Measurements from ENCODE around the gene GOLGA3. TPM values are rescaled to one million over a fixed set of nuclear protein-coding genes. Genes with fewer than 3 reads are reported as not detected.
"Not testable (repeated sequence)": the region's sequence is repeated elsewhere in the genome, so short reads cannot be mapped to it uniquely, and the experiment has no call there.

The GOLGA3 gene
- polyA plus RNA-seq, 12 donors, result 29.6 to 59.2 (median 43.8) TPM; not detected in 1

DNA sequence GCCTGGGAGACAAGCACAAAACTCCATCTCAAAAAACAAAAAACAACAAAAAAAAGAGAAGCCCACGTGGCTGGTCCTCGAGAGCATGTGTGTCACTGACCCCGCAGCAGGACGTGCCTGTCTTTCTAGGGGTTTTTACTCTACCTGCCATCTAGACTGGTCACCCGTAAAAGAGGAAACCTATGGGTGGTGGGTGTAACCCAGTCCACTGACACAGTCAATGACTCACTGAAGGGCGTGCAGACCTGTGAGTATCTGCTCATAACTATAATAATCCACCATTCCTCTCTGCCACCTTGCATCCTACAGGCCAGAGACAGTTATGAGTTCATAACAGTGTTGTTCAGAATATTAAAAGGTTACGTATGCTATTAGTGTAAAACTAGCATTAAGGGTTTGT lies 4.6 kb downstream of the GOLGA3 start:
- no peak for DNase-seq

DNA sequence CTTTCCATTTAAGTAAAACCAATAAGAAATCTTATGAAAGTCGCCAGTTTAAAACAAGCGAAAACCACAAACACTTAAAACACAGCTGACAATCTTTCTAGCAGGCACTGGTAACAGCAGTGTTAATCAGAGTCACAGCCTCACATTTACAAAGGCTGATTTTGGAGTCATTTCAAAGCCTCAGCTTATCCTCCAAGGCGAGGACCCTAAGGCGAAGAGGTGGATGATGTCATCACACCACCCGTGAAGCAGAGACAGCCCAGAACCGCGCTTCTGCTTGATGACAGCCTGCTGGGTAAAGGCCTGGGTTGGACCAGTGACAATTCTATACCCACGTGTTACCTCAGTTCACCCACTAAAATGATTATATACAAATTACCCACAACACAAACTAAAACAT lies 10.1 kb downstream of the GOLGA3 start:
- DNase-seq, result no peak

DNA sequence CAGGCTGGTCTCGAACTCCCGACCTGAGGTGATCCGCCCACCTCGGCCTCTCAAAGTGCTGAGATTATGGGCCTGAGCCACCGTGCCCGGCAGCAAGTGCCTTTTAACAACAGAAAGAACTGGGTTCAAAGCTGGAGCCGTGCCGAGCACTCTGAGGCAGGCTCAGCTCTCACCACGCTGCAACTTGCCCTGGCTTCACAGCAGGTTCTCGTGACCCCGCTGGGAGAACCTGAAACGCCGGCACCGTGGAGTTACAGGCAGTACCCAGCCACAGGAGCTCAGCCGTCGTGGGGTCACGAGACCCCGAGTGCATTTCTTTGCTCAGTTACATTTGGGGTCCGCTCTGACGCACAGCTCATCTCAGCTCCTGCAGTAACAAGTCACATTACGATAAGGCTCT lies 14.4 kb downstream of the GOLGA3 start:
- no peak for DNase-seq

DNA sequence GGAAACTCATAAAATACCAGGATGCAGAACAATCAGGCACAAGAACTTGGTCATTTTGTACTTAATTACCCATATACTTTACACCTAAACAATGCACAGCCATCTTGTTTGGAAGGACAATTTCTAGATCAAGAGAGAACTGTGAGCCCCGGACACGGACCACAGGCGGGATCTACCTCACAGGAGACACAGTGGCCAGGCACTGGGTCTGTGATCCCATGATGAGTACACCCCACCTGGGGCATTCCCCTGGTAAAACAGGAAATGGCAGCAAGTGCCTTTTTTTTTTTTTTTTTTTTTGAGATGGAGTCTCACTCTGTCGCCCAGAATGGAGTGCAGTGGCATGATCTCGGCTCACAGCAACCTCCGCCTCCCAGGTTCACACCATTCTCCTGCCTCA lies 15.2 kb downstream of the GOLGA3 start:
- DNase-seq, result no peak

DNA sequence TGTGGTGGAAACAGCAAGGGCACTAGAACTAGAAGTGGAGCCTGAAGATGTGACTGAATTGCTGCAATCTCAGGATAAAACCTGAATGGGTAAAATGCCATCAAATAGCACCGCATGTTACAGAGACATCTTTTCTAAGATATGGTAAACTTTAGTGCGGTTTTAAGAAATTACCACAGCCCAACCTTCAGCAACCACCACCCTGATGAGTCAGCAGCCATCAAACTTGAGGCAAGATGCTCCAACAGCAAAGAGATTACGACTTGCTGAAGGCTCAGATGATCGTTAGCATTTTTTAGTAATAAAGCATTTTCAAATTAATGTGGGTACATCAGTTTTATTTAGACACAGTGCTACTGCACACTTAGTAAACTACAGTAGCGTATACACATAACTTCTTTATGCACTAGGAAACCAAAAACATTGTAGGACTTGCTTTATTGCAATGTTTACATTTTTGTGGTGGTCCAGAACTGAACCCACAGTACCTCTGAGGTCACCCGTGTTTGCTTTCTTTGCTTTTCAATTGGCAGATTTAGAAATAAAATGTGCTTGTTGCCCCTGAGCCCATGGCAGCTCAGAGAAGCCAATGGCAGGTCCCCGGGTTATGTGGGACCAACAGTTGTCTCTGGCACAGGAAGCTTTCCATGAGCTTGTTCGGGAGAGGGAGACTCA lies 15.9 kb downstream of the GOLGA3 start:
- no peak for DNase-seq

DNA sequence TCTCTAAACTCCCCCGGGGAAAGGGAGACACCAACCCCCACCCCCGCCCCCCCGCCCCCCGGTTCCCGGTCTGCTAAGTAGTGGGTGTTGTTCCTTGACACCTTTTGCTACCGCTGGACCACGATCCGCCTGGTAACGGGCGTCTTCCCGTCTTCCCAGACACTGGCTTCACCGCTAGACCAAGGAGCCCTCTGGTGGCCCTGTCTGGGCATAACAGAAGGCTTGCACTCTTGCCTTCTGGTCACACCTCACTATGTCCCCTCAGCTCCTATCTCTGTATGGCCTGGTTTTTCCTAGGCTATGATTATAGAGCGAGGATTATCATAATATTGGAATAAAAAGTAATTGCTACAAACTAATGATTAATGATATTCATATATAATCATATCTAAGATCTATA lies 19.3 kb downstream of the GOLGA3 start:
- DNase-seq, result not testable (repeated sequence)

DNA sequence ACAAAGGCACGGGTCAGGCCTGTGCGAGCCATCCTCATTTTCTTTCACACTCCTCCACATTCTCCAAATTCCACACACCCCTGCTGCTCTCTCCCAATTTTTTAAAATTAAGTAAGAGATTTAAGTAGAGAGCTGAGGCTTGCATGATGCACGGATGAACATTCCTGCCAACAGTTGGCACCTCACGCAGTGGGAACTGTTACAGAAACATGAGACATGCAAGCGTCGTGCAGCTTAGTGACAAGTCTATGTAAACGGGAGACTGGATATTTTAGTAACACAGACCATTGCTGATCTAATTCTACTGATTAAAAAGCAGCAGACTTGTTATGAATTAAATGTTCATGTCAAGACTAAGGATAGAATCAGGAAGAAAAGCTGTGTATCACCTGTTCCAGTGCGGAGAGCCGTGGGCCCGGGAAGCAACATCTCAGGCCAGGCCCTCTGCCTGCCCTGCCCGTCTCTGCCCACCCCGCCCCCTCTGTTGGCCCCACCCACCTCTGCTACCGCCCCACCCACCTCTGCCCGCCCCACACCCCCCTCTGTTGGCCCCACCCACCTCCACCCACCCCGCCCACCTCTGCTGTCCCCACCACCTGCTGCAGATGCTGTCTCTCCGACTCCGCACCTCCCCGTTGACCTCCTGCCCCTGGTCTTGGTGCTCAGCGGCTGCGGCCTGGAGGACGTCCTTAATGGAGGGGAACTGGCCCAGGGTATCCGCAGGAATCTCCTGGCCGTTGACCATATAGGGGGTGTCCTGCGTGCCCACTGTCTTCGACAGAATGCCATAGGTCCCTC lies 21.2 kb downstream of the GOLGA3 start:
- no peak for DNase-seq

DNA sequence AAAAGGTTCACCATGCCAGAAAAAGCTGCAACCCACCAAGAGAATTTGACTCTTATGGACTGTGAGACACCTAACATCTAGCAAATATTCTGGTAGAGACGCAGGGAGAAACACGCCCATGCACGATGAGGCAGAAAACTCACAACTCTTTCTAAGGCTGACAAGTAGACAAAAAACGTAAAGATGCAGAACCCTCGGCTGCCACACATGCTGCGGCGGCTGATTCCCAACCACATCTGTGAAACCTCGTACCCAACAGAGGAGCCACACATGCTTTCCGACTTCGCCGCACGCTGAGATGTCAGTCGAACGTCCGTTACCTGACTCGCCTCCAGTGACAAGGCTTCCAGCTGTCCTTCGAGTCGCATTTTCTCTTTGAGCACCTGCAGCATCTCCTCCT lies 21.8 kb downstream of the GOLGA3 start:
- DNase-seq, result no peak

DNA sequence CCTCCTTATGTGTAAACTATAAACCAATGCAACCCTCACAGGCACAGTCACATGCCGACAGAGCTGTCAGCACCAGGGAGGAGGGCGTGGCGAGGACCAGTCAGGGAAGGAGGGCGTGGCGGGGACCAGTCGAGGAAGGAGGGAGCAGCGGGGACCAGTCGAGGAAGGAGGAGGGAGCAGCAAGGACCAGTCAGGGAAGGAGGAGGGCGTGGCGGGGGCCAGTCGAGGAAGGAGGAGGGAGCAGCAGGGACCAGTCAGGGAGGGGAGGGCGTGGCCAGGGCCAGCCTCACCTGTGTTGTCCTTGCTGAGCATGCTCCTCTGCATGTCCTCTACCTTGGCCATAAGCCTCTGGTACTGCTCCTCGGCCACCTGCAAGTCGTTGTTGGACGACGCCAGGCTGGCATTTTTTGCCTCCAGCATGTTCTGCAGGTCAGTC lies 24.2 kb downstream of the GOLGA3 start:
- no peak for DNase-seq

DNA sequence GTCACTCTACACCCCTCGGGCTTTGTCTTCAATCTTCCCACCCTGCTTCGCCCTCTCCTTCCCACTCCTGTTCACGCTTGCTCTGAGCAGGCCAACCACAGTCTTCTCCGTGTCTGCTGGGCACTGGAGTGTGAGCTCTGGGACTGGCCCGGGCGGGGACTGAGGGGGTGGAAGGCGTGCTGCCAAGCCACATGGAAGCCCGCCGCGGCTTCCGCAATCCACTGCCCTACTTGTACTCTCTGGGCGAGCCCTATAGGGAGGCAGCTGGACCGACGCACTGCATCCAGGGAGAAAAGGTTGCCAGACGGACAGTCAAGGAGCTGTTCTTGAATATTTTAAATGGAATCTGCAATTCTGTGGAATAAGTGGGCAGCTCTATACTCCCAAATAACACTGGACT lies 24.8 kb downstream of the GOLGA3 start:
- no peak for DNase-seq

DNA sequence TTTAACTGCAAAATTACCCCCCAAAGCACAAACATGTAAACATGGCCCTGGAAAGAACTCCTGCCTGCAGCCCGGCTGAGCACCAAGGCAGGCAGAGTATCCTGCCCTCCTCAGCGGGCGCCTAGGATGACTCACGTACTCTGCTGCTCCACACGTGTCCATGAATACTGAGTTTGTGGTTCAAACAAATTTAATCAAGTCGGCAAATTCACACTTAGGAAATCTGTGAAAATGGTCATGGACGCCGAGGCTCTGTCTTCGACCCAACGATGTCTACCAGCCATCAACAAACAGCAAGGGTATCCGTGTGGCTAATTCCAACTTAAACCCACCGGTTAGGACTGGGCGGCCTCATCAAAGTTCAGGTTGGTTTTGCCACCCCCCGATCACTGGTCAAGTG lies 25.5 kb downstream of the GOLGA3 start:
- no peak for DNase-seq

DNA sequence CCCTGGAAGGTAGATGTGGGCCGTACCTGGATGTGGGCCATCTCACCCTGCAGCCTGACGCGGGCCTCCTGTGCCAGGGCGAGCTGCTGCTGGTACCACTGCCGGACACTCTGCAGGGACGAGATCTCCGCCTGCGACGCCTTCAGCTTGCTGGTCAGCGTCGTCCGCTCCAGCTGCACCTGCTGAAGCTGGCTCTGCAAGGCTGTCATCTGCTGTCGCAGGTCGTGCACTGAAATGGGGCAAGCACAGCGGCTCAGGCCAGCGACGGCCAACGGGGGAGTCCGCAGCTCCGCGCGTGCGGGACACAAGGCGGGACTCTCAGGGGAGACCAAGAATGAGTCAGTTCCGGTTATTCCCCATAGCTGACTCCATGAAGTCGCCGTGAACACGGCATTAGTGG lies 26.9 kb downstream of the GOLGA3 start:
- no peak for DNase-seq

DNA sequence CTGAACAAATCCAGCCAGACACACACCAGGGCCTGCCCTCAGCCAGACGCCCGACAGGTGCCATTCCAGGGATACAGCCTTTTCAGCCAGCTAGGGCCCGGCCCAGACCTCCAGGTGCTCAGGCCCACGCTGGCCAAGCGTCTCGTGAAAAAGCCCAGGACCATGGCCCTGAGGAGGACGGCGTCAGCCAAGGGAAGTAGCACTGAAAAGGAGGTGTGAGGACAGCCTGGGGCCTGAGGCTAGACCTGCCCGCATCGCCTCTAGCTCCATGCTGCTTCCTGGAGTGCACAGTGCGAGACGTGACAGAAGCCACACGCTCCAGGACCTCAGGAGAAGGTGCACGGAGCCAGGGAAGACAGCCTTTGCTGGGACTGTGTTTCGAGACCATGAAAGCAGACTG lies 29.8 kb downstream of the GOLGA3 start:
- DNase-seq, result no peak

DNA sequence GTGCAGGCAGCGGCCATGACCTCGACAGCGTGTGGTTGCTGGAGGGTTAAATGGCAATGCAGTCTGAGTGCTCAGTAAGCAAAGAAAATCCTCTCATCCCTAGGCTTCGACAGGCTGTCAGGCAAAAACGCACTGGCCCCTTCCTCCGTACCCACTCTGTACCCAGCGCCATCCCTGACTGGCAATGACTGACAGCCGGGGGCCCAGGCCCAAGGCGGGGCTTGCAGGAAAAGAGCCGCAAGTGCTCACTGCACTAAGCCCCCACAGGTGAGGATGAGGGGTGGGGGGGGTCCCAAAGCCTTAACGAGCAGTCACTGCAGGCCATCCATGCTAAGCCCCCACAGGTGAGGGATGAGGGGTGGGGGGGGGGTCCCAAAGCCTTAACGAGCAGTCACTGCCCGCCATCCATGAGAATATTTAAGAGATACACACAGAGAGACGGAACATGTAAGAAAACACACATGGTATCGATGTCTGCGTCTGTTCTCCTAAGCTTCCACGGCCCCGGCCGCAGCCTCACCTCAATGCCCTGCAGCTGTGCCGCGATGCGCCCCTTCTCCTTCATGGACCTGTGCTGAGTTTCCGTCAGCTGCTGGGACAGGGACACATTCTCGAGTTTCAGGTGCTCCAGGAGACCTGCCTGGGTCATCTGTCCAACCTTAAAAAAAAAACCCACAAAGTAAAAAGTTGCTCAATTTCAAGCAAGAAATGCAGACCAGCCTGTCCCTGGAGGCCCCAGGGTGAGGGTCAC lies 30.7 kb downstream of the GOLGA3 start:
- no peak for DNase-seq

DNA sequence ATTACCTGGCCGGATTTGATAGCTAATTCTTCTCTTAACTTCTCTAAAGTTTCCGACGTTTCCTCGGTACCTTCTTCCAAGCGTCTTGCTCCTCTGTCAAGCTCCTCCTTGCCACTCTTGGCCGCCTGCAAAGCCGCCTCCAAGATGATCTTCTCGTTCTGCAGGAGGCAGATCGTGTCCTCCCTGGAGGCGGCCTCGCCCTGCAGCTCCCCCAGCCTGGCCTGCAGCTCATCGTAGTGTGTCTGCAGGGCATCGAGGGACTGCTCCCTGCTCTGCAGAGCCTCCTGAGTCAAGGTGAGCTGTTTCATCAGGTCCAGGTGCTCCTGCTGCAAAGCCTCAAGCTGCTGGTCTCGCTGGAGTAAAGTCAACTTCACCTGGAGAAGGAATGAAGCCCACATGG lies 32.8 kb downstream of the GOLGA3 start:
- DNase-seq, result no peak

DNA sequence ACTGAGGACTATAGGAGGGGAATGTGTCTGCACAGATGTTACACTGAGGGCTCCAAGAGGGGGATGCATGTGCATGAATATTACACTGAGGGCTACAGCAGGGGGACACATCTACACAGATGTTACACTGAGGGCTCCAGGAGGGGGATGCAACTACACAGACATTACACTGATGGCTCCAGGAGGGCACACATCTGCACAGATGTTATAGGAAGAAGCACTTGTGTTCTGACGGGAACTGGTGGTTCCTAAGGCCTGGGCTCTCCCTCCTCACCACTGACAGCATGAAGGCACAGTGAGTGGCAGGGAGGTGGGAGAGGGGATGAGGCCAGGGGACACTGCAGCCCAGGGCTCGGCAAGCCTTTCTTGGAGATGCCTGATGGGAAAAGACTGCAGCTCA lies 36.7 kb downstream of the GOLGA3 start:
- not testable (repeated sequence) for DNase-seq

DNA sequence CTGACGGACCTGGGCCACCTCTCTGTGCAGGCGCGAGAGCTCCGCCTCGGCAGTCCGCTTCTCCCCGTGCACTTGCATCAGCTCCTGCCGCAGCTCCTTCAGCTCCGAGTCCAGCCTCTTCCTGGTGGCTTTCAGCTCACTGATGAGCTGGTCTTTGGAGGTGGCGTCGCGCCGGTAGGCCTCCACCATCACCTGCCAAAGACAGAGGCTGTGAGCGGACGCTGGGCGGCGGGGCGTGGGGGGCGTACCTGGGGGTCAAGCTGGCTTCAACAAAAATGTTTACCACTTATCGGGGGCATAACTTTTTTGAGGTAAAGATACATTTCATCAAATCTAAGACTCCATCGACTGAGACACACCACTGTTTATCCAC lies 39.6 kb downstream of the GOLGA3 start:
- no peak for DNase-seq

DNA sequence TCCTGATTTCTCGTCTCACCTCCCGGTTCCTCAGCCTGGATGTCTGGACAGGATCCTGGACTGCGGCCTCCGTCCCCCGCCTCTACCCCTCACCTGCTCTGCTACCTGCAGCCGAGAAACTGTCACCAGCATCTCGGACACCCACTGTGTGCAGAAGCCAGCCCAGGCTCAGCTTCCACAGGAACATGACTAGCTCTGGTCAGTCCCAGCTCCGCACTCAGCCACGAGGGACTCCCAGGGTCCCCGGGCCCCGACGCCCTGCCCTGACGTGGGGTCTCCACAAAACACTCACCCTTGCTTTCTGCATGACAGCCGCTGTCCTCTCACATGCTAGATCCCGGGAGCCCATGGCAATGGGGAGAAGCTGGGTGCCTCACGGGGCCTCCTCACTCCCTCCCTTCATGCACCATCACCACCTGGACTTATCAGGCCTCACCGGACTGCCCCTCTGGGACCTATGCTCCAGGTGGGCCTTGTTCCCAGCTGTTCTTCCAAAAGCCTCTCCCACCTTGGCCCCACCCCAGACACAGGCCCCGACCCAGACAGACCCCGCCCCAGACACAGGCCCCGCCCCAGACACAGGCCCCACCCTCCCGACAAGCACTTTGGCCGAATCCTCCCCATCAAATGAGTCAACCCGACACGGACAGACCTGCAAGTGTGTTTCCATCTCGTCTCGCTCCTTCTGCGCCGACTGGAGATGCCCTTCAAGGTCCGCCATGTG lies 40.1 kb downstream of the GOLGA3 start:
- DNase-seq, result no peak

DNA sequence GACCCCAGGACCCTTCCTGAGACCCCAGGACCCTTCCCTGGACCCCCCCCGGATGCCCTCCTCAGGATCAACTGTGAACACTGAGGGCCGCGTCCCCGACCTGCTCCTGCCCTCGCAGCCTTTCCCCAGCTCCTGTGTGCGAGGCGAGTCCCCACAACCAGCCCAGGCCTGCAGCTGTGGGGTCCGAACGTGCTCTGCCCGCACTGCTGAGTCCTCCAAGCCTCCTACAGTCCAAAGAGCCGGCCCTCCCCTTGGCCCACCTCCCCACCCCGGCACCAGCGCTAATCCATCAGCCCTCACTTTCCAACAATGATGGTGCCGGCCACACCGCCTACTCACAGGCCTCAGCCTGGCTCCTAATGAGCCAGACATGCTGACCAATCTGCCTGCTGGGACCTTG lies 40.8 kb downstream of the GOLGA3 start:
- no peak for DNase-seq

DNA sequence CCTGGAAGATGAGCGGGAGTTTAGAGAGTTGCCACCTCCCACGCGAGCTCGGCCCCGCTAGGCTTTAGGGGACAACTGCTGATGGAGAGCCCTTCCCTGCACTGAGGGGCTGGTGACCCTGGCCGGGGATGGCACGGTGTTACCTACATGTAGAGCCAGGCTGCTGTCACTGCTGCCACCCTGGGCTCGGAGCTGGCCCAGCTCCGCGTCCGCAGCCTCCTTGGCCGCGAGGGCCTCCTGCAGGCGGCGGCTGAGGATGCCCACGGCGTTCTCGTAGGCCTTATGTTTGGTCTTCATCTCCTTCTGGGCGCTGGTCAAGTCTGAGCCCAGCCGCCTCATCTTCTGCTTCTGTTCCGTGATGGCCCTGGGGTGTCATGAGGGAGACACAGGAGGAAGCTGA lies 42.5 kb downstream of the GOLGA3 start:
- DNase-seq, result no peak

DNA sequence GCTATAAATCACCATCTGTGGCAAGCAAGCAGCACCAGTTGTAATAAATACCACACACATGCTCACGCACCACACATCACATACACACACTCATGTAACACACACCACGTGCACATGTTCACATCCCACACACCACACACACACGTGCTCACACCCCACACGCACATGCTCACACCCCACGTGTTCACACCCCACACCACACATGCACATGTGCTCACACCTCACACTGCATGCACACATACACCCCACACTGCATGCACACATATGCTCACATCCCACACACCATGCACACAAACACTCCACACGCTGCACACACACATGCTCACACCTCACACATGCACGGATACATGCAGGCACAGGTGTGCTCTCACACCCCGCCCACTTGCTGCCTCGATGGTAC lies 44.1 kb downstream of the GOLGA3 start:
- no peak for DNase-seq

DNA sequence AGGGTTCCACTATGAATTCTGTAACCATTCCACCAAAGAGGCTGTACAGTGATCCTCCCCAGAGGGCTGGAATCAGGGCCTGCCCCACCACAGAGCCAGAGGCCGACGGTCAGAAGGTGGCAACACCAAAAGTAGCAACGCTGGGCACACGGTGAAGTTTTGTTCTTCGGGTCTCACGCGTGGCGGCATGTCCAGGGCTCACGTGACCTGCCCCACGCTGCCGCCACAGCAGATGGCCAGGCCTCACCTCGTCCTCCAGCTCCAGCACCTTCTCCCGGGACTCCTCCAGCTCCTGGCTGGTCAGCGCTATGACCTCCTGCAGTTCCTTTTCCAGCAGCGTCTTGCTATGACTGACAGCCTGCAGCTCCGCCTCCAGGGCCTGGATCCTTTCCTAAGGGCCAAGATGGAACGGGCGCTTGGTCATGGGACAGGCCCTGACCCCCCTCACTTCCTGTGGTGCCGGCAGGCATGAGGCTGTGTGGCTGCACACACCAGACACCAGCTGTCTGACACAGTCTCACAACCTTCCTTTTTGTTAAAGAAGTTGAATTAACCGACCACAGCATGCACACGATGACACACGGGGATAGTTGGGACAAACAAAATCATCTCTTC lies 44.6 kb downstream of the GOLGA3 start:
- no peak for DNase-seq
